GM12801 (cell line): ENCODE results near the gene DDI1.

Source experiments
- TF ChIP-seq, protein P1 (sequence below): IDR thresholded peaks from one replicate; pipeline ENCODE4 v1.5.1; 2011; ENCODE audit warnings: control low read depth; ENCODE audit not compliant: insufficient read length; ENCODE audit errors: extremely low read depth

Gene DDI1

DNA sequence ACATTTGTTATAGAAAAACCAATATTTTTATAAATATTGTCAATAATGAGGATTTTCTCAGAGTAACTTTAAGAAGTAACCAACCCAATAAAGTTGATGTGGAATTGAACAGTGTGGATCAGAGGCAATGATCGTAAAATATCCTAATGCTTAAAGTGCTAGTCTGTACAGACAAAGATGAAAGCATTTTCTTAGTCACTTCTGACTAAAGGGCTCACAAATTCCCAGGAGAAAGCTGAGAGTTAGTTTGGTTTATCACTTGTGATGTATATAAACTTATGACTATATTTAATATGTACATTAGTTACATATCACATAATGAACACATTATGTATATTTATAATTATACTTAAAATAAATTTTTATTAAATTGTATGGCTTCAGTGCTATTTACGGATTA lies 25.4 kb upstream of the DDI1 start:
- TF ChIP-seq, protein P1, sequence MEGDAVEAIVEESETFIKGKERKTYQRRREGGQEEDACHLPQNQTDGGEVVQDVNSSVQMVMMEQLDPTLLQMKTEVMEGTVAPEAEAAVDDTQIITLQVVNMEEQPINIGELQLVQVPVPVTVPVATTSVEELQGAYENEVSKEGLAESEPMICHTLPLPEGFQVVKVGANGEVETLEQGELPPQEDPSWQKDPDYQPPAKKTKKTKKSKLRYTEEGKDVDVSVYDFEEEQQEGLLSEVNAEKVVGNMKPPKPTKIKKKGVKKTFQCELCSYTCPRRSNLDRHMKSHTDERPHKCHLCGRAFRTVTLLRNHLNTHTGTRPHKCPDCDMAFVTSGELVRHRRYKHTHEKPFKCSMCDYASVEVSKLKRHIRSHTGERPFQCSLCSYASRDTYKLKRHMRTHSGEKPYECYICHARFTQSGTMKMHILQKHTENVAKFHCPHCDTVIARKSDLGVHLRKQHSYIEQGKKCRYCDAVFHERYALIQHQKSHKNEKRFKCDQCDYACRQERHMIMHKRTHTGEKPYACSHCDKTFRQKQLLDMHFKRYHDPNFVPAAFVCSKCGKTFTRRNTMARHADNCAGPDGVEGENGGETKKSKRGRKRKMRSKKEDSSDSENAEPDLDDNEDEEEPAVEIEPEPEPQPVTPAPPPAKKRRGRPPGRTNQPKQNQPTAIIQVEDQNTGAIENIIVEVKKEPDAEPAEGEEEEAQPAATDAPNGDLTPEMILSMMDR: no peak

DNA sequence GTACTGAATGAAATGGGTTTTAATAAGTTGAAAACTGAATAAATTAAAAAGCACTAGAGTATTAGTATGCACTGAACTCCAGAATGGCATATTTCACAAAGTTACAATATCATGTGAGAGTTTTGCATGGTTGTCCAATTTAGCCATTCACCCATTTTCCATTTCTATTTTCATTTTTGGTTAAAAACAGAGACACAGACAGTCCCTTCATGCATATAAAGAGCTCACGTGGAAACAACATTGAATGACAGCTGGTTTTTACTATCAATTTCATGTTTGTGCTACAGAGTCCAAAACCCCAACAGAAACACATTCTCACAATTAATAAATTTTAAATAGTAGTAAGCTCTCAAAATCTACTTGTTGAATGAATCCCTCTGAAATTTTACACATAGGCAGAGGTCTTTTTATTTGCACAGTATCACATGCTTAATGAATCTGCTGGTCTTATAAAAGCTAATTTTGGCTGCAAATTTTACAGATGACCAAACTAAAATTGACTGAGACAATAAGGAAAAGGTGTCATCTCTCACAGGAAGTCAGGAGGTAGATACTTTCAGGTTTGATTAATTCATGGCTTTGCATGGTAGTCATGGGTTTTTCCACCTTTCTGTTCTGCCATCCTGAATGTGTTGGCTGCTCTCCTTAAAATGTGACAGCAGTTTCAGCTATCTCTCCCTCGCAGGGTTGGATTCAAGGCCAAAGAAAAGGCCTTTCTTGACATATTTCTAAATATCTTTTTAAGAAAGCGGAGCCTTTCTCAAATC lies 20.6 kb upstream of the DDI1 start:
- TF ChIP-seq, protein P1: no peak

DNA sequence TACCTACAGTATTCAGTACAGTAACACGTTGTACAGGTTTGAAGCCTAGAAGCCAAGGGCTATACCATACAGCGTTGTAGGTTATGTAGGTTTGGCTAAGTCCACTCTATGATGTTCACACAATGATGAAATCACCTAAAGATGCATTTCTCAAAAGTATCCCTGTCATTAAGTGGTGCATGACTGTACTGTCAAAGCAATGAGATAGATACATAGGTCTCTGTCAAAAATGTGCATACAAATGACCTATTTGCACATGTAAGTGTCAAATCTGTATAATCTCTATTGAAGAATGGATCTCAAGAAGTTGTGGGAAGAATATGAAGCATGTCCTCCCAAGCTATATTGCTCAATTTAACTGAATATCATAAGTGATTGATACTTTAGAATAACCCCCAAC lies 11.9 kb upstream of the DDI1 start:
- TF ChIP-seq, protein P1: no peak

DNA sequence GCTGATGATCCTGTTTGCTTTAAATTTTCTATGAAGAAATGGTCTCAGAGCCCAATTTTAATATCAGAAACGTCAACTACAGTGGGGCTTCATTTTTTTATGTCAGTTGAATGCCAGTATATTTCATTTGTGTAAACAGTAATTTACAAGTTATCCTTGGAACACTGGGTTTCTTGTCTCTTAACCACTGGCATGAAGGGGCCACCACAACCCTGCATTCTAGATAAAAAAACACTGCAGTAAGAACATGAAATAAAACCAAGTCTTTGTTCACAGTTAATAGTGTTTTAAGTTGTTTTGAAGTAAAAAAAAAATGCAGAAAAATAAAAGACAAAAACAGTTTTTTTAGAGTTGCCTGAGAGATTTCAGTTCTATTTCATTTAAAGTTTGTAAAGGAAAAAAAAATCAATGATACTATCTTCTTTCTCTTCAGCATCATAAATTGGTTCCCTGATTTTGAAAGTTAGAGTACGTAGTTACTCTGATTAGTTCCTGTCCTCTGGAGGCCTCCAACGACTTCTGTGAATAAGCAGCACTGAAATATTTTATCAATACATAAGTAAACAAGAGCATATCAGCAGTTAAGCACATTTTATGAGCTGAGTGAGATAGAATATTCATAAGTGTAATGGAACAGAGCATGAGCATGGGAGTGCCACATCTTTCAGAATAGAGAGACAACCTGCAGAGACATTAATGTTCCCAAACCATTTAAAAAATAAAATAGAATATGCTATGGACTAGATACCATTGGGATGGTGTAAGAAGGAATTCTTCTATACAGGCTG lies 7.8 kb upstream of the DDI1 start:
- TF ChIP-seq, protein P1: no peak

DNA sequence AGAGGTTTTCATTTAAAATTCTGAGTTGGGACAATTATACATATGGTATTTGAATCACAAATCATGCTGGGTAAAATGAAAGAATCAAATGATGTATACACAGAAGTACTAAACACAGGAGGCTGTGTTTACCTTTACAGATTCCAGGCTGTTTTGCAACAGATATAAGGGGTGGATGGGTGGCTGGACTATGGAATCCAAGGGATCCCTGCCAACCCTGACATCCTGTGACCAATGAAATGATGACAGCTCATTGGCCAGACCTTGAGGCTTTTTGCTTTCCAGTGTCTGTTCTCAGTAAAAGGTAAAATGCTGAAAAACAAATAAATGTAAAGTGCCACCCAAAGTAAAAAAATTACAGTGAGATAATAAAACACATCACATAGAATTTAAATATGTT lies 3.3 kb upstream of the DDI1 start:
- TF ChIP-seq, protein P1: no peak

DNA sequence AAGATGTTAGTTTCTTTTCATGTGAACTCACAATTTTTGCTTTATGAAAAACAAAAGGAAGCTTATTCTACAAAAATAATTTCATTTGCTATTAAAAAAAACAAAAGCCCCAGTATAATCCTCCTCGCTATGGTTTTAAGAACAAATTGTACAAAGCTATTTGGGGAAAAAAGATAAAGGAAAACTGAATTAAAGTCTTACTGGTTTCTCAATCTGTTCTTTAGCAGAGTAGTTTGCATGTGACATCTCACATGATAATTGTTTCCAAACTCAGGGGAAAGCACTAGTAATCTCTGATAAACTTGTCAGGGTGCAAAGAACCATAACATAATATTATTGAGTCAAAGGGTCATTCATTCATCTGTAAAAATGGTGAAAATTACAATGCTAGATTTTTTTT lies 2.9 kb upstream of the DDI1 start:
- TF ChIP-seq, protein P1: no peak

DNA sequence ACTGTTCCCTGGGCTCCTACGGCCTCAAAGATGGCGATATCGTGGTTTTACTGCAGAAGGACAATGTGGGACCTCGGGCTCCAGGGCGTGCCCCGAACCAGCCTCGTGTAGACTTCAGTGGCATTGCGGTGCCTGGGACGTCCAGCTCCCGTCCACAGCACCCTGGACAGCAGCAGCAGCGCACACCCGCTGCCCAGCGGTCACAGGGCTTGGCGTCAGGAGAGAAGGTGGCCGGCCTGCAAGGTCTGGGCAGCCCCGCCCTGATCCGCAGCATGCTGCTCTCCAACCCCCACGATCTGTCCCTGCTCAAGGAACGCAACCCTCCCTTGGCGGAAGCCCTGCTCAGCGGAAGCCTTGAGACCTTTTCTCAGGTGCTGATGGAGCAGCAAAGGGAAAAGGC lies 555 bp downstream of the DDI1 start:
- TF ChIP-seq, protein P1: no peak
